ENCODE data around the gene PFDN2.

DNA sequence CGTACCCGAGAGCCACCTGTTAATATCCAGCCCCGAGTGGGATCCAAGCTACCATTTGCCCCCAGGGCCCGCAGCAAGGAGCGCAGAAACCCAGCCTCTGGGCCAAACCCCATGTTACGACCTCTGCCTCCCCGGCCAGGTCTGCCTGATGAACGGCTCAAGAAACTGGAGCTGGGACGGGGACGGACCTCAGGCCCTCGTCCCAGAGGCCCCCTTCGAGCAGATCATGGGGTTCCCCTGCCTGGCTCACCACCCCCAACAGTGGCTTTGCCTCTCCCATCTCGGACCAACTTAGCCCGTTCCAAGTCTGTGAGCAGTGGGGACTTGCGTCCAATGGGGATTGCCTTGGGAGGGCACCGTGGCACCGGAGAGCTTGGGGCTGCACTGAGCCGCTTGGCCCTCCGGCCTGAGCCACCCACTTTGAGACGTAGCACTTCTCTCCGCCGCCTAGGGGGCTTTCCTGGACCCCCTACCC, 42.9 kb upstream of the PFDN2 start:
- no peak for TF ChIP-seq CTCF (conservative IDR thresholded peaks at IDR 0.05; ENCODE audit: low read length)
- no peak for TF ChIP-seq EZH2phosphoT487 (IDR thresholded peaks at IDR 0.05; ENCODE audit: borderline replicate concordance, low read depth, low read length)

All from OCI-LY7 (cell line).